NCI-H2107 treated with DMSO at 0.1 percent for 48 hours (cell line): ENCODE results near the gene TMEM232.

Source experiments
- DNase-seq: peaks from one replicate; lab custom pipeline; 2025; ENCODE audit not compliant: unreplicated experiment; lab: John Stamatoyannopoulos, UW

Gene TMEM232

GRCh38 chr5:110630350-110630749, 96.1 kb downstream of the TMEM232 start:
- DNase-seq, result no peak

GRCh38 chr5:110625376-110625999, 101.0 kb downstream of the TMEM232 start:
- no peak for DNase-seq

GRCh38 chr5:110623874-110624273, 102.6 kb downstream of the TMEM232 start:
- DNase-seq, result no peak

GRCh38 chr5:110618941-110619340, 107.5 kb downstream of the TMEM232 start:
- DNase-seq, result no peak

- no peak for DNase-seq
These were observed 110.5 kb downstream of the TMEM232 start for GRCh38 chr5:110616009-110616408.

- no peak for DNase-seq
These were observed 113.7 kb downstream of the TMEM232 start for GRCh38 chr5:110612794-110613247.

- no peak for DNase-seq
These were observed 114.7 kb downstream of the TMEM232 start for GRCh38 chr5:110611817-110612216.

- DNase-seq, result no peak
These were observed 131.6 kb downstream of the TMEM232 start for GRCh38 chr5:110594866-110595265.

GRCh38 chr5:110590187-110590586, 136.3 kb downstream of the TMEM232 start:
- peak; percentile 7 for DNase-seq

- DNase-seq, result no peak
These were observed 138.0 kb downstream of the TMEM232 start for GRCh38 chr5:110588286-110588980.

- DNase-seq, result no peak
These were observed 145.8 kb downstream of the TMEM232 start for GRCh38 chr5:110580625-110581024.

- no peak for DNase-seq
These were observed 153.7 kb downstream of the TMEM232 start for GRCh38 chr5:110572729-110573128.

GRCh38 chr5:110562191-110562590, 164.3 kb downstream of the TMEM232 start:
- no peak for DNase-seq

- DNase-seq, result no peak
These were observed 165.0 kb downstream of the TMEM232 start for GRCh38 chr5:110561510-110561909.

- DNase-seq, result no peak
These were observed 177.2 kb downstream of the TMEM232 start for GRCh38 chr5:110549301-110549700.

- no peak for DNase-seq
These were observed 178.3 kb downstream of the TMEM232 start for GRCh38 chr5:110548171-110548570.

GRCh38 chr5:110547495-110547894, 179.0 kb downstream of the TMEM232 start:
- DNase-seq, result no peak

- no peak for DNase-seq
These were observed 180.8 kb downstream of the TMEM232 start for GRCh38 chr5:110545716-110546115.

GRCh38 chr5:110544603-110545002, 181.9 kb downstream of the TMEM232 start:
- no peak for DNase-seq

GRCh38 chr5:110542949-110543348, 183.5 kb downstream of the TMEM232 start:
- DNase-seq, result no peak

- no peak for DNase-seq
These were observed 190.1 kb downstream of the TMEM232 start for GRCh38 chr5:110536120-110537115.
